Mucosa of descending colon (tissue), 3 donors: Measurements from ENCODE around the gene EPB41L3. TPM values are rescaled to one million over a fixed set of nuclear protein-coding genes. Genes with fewer than 3 reads are reported as not detected.

Experiments used
- ATAC-seq: fragments of 200-7000 bp; cut with Tn5 transposase; one replicate; pipeline ENCODE4 v1.9.1; 2020; ENCODE audit warnings: mild to moderate bottlenecking, moderate library complexity
- DNase-seq, 3 donors: peaks; one replicate each; pipeline ENCODE4 v3.0.0-alpha.2; 2020
- H3K36me3 ChIP-seq: fragments of 200-600 bp; one replicate; pipeline ENCODE4 v1.8.0; 2021; ENCODE audit warnings: low read depth, mild to moderate bottlenecking
- H3K4me1 ChIP-seq: fragments of 200-600 bp; one replicate; pipeline ENCODE4 v1.8.0; 2021; ENCODE audit warnings: low read depth, mild to moderate bottlenecking
- H3K4me3 ChIP-seq: fragments of 200-600 bp; one replicate; pipeline ENCODE4 v1.8.0; 2021; ENCODE audit warnings: mild to moderate bottlenecking
- H3K9me3 ChIP-seq: fragments of 200-600 bp; one replicate; pipeline ENCODE4 v1.8.0; 2021; ENCODE audit warnings: mild to moderate bottlenecking
- intact Hi-C, 2 donors: fragments of 100-400 bp; cut with DNase I in 1 of 2; cut with micrococcal nuclease in 1 of 2; formaldehyde crosslinking; loops; one replicate each; pipeline versions ENCODE4 v1.11.0 to v1.11.1; 2022; cut with DNase I, micrococcal nuclease
- total RNA-seq, 3 donors: library from RNA; stranded (reverse); fragmentation: NEBNext Ultra II Directional in 2 of 3; extraction: Animal tissue kit (Norgen Biotek cat#: 25700) in 2 of 3; gene quantifications; one replicate each; pipeline versions ENCODE4 v1.2.1 to v1.2.4, GENCODE V29; 2021 to 2023
- TF ChIP-seq, protein P1 (sequence below): fragments of 200-600 bp; IDR thresholded peaks from one replicate; pipeline ENCODE4 v1.8.0; 2022; ENCODE audit warnings: antibody characterized with exemption, mild to moderate bottlenecking
- donor health status: DM: no; HTN: no; CAD: no; lungs with moderate emphysema.
- donor health status: DM: no; HTN: no; CAD: no.
- donor health status: DM: no; HTN: yes; CAD: no.

Gene EPB41L3
- total RNA-seq, 3 donors from 2014 or later, result 83.3 to 98.9 (median 97.3) TPM

DNA sequence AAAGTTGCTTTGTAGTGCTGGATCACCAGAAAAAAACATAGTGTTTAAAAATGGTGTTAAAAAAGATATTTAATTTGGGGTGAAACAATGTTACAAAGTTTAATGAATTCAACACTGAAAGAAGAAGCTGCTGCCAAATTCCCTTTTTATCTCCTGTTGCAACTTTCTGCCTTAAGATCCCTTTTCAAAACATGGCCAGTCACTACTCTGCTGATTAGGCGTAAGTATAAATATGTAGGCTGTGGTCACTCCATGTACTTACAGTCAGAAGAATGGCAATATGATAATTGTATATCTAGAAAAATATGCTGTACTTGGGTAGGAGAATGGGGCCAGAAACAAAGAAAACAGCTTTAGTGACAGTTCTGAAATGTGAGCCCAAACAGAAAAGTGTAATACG is 124.8 kb downstream of the EPB41L3 start:
- no peaks in the 10 kb centered on the region for H3K36me3 ChIP-seq
- H3K9me3 ChIP-seq, result no peaks in the 10 kb centered on the region
- no peak for ATAC-seq
- H3K4me1 ChIP-seq, result no peaks in the 10 kb centered on the region
- H3K4me3 ChIP-seq, result no peak overlapping the region
- intact Hi-C loops, result no loop called here
- TF ChIP-seq, protein P1, sequence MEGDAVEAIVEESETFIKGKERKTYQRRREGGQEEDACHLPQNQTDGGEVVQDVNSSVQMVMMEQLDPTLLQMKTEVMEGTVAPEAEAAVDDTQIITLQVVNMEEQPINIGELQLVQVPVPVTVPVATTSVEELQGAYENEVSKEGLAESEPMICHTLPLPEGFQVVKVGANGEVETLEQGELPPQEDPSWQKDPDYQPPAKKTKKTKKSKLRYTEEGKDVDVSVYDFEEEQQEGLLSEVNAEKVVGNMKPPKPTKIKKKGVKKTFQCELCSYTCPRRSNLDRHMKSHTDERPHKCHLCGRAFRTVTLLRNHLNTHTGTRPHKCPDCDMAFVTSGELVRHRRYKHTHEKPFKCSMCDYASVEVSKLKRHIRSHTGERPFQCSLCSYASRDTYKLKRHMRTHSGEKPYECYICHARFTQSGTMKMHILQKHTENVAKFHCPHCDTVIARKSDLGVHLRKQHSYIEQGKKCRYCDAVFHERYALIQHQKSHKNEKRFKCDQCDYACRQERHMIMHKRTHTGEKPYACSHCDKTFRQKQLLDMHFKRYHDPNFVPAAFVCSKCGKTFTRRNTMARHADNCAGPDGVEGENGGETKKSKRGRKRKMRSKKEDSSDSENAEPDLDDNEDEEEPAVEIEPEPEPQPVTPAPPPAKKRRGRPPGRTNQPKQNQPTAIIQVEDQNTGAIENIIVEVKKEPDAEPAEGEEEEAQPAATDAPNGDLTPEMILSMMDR, result no peak
- DNase-seq, result no peak

DNA sequence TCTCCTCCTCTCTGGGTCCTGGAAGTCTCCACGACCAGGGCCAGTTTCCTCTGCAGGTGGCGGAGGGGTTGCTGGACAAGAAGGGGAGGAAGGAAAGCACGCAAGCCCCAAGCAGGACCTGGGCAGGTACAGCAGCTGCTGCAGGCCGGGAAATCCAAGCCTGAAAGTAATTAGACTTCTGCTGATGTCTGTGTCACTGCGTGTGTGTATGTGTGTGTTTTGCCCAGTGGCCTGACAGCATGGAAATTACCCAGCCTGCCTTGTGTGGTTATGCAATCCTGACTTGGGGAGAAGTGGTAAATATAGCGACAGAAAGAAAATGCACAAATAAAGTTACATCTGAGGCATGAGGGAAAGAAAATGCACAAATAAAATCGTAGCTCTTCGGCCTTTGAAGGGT is 126.5 kb downstream of the EPB41L3 start:
- DNase-seq, result peak in 1 of 3 donors; percentile 25
- TF ChIP-seq, protein P1, result no peak
- no peak for ATAC-seq

DNA sequence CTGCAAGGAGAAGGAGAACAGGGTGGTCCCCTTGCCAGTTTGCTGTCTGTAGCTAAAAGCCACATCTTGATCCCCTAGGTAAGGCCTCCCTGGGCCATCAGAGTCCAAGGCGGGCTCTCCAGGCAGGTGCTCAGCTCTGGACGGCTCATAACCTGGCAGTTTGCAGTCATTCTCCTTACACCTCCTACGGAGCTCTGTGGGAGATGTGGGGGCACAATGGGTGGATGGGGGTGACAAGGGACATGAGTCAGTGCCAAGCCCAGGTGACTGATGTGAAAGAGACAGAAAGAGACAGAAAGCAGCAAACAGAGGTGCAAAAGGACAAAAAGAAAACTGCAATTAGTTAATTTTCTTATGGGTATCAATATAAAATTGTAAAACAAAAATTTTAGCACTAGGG is 127.7 kb downstream of the EPB41L3 start:
- Histone ChIP-seq H3K9me3 (no peaks in the 10 kb centered on the region), H3K4me3 (no peak overlapping the region), H3K36me3 (no peaks in the 10 kb centered on the region), H3K4me1 (no peaks in the 10 kb centered on the region)
- DNase-seq (no peak), ATAC-seq (no peak)
- intact Hi-C loops, result no loop called here
- TF ChIP-seq, protein P1, result no peak

More for the DNA sequence above, 126.5 kb downstream of the EPB41L3 start:
- H3K9me3 ChIP-seq, result no peaks in the 10 kb centered on the region
- intact Hi-C loops, result no loop called here
- no peak overlapping the region for H3K4me3 ChIP-seq
- H3K4me1 ChIP-seq, result no peaks in the 10 kb centered on the region
- no peaks in the 10 kb centered on the region for H3K36me3 ChIP-seq

DNA sequence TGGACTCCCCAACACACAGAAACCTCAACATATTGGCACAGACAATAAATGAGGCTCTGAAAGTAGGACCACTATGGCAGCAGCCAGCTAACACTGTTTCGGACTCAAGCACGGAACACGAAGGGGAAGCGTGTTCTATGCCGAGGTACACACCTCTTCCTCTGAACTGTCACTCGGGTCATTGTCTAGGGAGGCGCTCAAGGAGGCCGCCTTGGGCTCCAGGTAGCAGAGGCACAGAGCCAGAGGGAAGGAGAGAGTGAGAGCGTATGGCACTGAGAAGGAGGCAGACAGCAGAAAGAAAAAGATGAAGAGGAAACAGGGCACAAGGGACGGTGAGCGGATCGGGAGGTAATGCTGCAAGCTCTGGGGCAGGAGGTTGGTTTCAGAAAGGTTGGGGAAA is 128.1 kb downstream of the EPB41L3 start:
- no peak for ATAC-seq

DNA sequence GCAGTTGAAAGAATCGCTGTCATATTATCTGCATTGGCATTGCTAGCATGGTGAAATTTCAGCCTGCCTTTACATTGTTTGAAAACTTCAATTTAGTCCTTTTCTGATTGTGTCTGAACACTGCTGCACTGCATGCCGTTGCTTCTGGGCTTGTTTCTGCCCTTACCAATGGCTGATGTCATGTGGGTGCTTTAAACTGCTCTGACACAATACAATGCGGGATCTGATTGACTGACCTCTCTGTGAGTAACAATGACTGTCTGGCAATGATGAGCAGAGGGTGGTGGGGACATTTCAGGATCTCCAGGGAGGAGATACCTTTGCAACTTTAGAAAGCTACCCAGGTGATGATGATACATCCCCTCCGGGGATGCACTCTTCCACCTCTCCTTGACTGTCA is 128.8 kb downstream of the EPB41L3 start:
- ATAC-seq (no peak), DNase-seq (no peak)
- TF ChIP-seq, protein P1, result no peak
- no peaks in the 10 kb centered on the region for H3K4me1 ChIP-seq
- no peaks in the 10 kb centered on the region for H3K36me3 ChIP-seq
- no peak overlapping the region for H3K4me3 ChIP-seq
- intact Hi-C loops, result no loop called here
- no peaks in the 10 kb centered on the region for H3K9me3 ChIP-seq

More for the DNA sequence above, 128.1 kb downstream of the EPB41L3 start:
- no peaks in the 10 kb centered on the region for H3K4me1 ChIP-seq
- H3K9me3 ChIP-seq, result no peaks in the 10 kb centered on the region
- no peaks in the 10 kb centered on the region for H3K36me3 ChIP-seq
- no peak overlapping the region for H3K4me3 ChIP-seq
- intact Hi-C loops, result no loop called here
- DNase-seq, result no peak
- TF ChIP-seq, protein P1, result no peak

DNA sequence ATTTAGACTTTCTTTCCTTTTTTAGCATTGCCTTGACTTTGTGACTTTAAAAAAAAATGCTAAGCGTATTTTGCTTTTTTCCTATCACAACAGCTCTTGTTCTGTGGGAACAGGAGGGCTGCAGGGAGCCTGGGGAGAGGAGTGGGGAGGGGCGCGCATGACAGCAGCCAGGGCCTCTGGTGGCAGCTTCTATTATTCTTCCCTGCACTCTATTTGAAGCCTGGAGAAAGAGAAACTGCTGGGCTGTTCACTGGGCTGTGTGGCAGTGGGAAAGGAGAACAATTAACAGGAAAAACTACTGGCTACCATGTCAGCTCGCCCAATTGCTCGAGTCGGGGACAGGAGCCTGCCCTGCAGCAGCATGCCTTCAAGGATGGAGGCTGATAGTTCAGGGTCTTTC is 129.3 kb downstream of the EPB41L3 start:
- no peak for DNase-seq

More for the DNA sequence above, 129.3 kb downstream of the EPB41L3 start:
- TF ChIP-seq, protein P1, result no peak
- Histone ChIP-seq H3K36me3 (no peaks in the 10 kb centered on the region), H3K4me1 (no peaks in the 10 kb centered on the region), H3K4me3 (no peak overlapping the region), H3K9me3 (no peaks in the 10 kb centered on the region)
- ATAC-seq, result no peak
- intact Hi-C loops, result no loop called here
